ENCODE data around the gene PIEZO2. TPM values are rescaled to one million over a fixed set of nuclear protein-coding genes. Genes with fewer than 3 reads are reported as not detected.

PIEZO2 gene
- total and polyA plus RNA-seq, 2 of the 8 experiments (the other 6 are each of a cell fraction or from before 2014, with no cell fraction given): 4.7 to 16.5 TPM

DNA sequence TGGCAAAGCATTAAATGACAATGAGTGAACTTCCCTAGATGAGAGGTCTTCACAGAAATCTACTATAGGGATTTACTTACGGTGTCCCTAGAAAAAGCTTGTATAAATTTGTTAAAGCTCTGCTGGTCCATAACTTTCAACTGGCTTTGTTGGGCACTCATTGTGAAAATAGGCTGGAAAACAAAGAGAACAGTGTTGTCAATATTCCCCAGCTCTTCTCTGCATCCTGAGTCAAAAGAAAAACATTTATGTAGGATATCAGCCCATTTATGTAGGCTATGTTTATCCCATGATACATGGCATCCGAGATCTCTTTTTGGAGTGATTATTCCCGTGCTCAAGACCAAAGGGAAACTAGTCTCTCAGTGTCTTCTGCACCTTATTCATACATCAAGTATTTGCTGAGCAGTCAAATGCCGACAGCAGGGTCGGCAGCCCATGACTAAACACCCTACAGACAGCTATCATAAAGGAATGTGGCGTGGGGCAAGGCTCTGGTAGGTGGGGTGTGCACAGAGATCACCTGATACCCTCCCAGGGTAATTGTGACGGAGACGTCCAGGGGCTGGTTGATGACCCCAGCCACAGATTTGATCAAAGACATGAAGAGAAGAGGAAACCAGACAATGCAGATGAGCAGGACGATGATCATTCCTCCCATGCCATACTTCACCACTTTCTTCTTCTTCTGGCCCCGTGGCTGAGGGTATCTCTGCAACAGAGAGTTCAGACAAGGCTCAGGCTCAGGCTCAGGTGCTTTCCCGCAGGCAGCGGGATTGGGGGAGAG lies 467.6 kb downstream of the PIEZO2 start (continued):
- TF ChIP-seq SAP30 (IDR thresholded peaks at IDR 0.05; ENCODE audit: insufficient read depth, insufficient replicate concordance, low read length): no peak
- TF ChIP-seq, protein P1, sequence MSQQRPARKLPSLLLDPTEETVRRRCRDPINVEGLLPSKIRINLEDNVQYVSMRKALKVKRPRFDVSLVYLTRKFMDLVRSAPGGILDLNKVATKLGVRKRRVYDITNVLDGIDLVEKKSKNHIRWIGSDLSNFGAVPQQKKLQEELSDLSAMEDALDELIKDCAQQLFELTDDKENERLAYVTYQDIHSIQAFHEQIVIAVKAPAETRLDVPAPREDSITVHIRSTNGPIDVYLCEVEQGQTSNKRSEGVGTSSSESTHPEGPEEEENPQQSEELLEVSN (IDR thresholded peaks at IDR 0.05): no peak
- TF ChIP-seq EZH2 (IDR thresholded peaks at IDR 0.05; ENCODE audit: low read depth, low read length, severe bottlenecking): no peak
- TF ChIP-seq, protein P2, sequence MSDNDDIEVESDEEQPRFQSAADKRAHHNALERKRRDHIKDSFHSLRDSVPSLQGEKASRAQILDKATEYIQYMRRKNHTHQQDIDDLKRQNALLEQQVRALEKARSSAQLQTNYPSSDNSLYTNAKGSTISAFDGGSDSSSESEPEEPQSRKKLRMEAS (IDR thresholded peaks at IDR 0.05): no peak
- no peak for TF ChIP-seq RXRA (IDR thresholded peaks at IDR 0.05; ENCODE audit: insufficient read depth, low read depth, low read length)
- TF ChIP-seq SP1 (IDR thresholded peaks at IDR 0.05; ENCODE audit: low read depth, low read length): no peak
- no peak for TF ChIP-seq POLR2AphosphoS5 (IDR thresholded peaks at IDR 0.05; ENCODE audit: low read depth, low read length)
